Measurements from ENCODE around the gene ARHGEF4.

The ARHGEF4 gene

DNA sequence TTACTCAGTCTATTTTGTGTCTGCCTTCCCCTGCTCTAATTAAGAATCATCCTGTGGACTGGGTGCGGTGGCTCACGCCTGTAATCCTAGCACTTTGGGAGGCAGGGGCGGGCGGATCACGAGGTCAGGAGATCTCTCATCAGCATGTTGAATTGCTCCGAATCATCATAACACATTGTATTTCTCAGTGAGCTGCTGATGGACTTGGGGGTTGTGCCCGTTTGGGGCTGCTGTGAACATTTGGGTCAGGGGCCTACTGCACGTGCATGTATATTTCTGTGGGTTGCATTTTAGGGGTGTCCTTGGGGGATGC, 84.4 kb downstream of the ARHGEF4 start:
- no peak for DNase-seq

DNA sequence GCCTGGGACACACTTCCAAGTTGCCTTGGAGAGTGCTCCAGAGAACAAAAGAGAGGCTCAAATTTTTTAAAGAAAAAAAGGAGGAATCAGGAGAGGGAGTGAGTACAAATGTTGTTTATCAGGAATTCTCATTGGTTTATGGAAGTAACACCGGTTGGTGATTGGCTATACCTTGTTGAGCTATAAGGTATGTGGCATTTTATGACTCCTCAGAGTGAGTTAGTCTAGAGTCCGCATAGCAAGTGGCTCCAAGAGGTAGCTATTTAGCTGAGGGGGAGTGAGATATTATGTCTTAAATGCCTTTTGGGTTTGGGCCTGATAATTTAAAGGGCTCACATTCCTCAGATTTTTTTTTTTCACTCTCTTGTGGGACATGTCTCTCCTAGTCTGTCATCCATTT, 85.7 kb downstream of the ARHGEF4 start:
- DNase-seq = no peak

DNA sequence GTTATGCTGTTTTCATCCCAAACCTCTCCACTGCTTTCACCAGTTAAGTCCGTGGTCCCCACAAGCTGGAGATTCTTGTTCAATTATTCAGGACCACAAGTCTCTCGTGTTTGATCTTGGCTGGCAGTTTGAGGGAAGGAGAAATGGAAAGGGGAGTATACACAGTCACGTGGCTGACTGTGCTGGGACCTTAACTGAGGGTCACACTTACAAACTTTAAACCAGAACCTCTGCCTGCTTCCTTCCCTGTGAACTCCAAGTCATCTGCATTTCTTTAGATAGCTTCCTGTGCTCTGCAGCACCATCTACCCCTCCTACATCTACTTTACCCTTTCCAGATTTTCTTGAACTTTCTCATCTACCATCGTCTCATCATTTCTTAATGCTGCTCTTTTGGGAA, 91.7 kb downstream of the ARHGEF4 start:
- no peak for DNase-seq

DNA sequence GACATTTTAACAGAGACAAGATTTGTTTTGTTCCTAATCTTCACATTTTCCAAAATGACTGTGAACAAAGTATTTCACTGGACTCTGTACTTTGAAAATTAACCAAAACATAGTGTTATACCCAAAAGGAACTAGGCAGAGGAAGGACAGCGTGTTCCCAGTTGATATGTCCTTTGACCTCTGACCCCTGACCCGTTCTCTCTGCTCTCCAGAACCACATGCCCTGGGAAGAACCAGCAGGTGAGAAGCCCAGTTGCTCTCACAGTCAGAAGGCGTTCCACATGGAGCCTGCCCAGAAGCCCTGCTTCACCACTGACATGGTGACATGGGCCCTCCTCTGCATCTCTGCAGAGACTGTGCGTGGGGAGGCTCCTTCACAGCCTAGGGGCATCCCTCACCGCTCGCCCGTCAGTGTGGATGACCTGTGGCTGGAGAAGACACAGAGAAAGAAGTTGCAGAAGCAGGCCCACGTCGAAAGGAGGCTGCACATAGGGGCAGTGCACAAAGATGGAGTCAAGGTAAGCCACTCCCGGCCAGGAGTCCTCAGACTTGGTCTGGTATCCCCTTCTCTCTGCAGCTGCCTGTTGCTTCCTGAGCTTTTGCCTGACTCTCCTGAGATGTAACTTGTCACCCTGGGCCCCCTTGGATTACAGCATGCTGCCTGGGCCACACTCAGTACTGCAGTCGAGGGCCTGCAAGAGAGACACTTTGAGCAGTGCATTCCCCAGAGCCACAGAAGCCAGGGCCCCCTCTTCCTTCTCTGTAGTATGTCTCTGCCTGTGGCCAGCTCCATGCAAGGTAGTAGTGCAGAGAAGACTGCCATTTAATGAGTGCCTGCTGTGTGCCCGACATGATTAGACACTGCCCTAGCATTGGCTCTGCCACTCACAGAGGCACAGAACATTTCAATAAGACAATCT, 94.3 kb downstream of the ARHGEF4 start:
- DNase-seq = no peak

DNA sequence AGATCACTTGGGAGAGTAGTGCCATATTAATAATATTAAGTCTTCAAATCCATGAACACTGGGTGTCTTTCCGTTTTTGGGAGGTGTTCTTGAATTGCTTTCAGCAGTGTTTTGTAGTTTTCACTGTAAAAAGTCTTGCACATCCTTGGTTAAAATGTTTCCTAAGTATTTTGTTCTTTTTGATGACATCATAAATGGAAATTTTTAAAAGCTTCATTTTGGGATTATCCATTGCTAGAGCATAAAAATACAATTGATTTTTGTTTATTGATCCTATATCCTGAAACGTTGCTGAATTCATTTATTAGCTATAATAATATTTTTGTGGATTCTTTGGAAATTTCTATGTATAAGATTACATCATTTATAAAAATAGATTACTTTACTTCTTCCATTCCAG, 96.8 kb downstream of the ARHGEF4 start:
- no peak for DNase-seq

DNA sequence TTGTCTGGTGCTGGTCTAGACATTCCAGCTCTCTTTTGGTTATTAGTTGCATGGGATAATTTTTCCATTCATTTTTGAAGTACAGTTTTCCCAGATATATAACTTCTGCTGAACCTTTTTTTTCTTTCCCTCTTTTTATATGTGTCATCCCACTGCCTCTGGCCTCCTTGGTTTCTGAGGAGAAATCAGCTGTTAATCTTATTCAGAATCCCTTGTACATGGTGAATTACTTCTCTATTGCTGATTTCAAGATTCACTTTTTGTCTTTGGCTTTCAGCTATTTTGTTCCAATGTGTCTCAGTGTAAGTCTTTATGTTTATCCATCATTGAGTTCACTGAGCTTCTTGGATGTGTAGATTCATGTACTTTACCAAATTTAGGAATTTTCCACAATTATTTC, 99.7 kb downstream of the ARHGEF4 start:
- no peak for DNase-seq

DNA sequence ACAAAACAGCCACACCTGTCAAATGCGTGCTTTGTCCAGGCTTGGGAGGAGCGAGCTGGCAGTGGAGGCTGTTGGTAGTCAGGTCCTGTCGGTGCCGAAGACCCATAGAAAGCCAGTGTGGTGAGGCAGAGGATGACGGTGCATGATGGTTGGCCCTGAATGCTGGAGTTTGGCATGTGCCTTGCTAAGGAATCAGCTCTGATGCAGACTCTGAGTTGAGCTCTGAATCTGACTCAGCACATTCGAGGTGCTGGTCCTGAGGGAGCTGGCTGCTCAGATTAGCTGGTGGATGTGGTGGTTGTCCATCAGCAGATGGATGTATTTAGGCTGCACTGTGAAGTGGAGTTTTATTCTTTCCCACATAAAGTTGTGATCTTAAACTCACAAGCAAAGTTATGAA, 111.3 kb downstream of the ARHGEF4 start:
- DNase-seq = no peak

DNA sequence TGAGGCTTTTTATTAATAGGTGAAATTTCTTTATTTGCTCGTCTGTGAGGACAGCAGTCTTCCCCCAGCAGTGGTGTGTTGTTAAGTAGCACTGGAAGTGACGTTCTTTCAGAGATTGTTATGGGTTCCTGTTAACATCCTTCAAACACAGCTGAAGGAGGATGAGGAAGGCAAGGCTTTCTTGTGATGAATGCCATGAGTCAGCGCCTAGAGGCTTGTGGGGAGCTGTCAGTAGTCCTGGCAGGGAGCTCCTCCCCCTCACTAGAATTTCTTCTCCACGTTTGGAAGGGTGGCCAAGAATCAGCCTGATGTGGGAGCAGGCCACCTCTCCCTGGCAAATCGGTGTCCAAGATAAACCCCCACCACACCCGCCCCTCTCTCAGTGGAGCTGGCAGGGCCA, 113.2 kb downstream of the ARHGEF4 start:
- DNase-seq = no peak

DNA sequence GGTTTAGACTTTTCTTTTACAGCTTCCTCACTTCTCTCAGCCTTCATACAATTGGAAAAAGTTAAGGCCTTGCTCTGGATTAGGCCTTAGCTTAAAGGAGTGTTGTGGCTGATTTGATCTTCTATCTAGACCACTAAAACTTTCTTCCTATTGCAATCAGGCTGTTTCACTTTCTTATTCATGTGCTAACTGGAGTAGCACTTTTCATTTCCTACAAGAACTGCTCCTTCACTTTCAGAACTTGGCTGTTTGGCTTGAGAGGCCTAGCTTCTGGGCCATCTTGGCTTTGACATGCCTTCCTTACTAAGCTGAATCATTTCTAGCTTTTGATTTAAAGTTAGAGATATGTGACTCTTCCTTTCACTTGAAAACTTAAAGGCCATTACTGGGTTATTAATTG, 114.3 kb downstream of the ARHGEF4 start:
- no peak for DNase-seq

DNA sequence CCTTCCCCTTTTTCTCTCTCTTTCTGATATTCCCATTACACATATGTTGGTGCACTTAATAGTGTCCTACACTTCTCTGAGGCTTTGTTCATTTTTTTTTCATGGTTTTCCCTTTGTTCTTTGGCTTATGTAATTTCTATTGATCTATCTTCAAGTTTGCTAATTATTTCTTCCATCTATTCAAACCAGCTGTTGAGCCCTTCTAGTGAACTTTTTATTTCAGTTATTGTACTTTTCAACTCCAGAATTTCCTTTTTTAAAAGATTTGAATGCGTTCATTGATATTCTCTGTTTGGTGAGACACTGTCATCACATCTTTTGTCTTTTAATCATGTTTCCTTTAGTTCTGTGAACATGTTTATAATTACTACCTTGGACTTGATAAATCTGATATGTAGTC, 118.2 kb downstream of the ARHGEF4 start:
- DNase-seq = no peak

DNA sequence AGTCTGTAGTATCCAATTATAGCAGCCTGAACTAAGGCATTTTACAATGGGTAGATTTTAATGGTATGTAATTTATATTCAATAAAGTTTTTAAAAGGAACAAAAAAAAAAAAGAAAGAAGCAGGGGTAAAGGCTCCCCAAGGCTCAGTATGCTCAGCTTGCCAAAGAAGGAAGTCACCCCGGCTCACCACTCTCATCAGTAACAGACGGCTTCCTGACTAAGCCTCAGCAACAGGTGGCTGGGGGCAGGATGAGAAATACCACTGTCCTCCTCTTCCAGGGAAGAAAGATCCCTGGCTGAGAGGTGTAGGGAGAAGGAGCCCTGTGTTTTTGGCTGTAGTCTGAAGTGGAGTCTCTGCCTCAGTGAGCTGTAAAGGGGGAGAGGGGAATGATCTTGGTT, 121.2 kb downstream of the ARHGEF4 start:
- no peak for DNase-seq

DNA sequence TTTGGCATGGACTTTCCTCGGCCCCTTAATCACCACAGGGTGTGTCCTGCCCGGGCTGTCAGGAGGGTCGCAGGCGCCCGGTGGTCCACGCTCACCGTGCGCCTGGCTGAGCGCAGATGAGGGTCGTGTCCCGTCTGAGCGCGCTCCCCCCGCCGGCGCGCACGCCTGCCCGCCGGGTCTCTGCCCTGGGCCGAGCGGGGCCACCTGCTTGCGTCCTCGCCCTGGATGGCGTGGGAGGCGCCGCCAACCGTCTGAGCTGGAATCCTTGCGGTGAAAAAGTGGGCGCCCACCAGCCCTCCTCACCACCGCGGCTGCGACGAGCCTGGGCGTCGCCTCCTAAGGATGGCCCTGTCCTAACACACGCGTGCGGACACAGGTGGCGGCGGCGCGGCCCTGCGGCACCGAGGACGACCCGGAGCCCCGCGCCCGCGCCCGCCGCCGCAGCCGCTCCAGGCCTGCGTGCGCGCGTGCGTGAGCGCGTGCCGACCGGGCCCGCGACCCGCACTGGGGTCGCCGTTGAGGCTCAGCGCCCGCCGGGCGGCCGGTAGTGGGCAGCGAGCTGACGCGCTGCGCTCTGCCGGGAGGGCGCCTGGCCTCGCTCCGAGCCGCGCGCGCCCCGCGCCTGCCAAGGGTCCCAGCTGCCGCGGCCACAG, 126.6 kb downstream of the ARHGEF4 start:
- no peak for DNase-seq

DNA sequence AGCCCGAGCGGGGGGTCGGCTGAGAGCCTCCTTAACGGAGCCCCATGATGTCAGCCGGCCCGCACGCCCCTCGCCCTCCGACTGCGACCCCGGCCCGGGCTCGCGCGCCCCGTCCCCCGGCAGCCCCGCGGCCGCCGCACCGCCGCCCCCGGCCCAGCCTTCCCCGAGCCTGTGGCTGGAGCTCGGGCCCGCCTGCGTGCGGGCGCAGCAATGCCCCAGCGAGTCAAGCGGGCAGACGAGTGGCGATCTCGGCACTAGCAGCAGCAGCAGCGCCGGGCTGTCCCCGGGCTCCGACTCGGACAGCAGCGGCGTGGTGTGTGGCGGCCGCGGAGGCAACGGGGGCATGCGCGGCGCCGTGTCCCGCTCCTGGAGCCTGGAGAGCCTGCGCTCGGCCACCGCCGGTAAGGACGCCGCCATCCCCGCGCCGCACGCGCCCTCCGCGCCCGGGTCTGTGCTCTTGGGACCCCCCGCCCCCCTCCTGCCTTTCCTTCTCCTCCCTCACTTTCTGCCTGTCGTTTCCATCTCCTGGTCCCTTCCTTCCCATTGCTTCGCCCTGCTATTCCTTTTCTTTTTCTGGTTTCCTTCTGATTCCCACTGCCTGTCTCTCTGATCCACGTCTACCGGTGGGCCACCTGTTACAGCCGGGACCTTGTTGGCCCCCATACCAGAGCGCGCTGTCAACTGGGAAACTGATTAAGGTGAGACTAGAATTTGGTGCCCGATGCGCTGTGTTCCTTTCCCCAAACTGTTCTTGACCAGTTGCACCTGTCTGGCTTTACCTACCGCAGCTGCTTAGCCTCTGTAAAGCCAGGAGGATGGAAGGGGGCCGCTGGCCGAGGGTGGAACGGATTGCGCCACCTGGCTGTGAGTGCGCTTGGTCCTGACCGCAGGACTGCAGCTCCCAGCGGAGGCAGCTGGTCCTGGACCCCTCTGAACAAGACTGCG, 127.4 kb downstream of the ARHGEF4 start:
- peak; percentile 10 for DNase-seq

DNA sequence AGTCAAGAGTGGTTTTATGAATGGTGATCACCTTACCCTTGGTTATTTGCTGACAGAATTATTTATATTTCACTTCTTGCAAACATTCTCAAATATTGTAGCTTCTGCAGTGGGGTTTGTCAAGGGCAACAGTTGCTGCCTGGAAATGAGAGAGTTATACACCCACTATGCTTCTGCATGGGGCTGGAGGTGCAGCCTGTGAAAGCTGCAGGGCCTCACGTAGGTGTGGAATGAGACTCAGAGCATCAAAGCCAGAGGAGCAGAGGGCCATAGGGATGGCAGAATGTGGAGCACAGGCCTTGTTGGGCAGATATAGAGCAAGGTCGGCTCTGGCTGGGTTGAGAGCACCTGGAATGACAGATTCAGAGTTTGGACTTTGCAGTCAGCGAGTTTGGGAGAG, 128.2 kb downstream of the ARHGEF4 start:
- DNase-seq = no peak

DNA sequence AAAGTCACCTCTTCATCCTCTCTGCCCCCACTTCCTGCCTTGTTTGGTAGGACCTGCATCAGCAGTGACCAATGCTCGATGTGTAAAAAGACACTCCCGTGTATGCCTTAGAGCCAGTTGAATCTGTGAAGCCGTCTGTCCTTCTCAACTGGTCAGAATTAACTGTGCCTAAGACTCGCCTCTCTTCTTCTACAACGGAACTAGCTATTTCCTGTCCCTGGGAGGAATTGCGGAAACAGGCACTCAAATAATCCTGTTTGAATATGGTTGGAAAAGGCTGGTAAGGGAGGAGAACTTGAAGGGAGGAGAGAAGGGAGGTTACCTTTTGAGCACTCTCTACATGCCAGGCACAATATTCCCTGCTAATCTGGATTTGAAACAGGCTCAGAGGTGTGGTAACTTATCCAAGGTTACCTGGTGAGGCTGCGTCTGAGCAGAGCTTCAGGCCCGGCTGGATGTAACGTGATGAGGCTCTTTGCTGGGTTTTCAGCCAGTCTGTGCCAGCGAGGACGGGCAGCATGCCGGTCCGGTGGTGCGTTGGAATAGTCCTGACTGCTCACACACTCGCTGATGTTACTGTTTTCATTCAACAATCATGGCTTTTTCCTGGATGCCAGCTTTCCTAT, 129.5 kb downstream of the ARHGEF4 start:
- no peak for DNase-seq

DNA sequence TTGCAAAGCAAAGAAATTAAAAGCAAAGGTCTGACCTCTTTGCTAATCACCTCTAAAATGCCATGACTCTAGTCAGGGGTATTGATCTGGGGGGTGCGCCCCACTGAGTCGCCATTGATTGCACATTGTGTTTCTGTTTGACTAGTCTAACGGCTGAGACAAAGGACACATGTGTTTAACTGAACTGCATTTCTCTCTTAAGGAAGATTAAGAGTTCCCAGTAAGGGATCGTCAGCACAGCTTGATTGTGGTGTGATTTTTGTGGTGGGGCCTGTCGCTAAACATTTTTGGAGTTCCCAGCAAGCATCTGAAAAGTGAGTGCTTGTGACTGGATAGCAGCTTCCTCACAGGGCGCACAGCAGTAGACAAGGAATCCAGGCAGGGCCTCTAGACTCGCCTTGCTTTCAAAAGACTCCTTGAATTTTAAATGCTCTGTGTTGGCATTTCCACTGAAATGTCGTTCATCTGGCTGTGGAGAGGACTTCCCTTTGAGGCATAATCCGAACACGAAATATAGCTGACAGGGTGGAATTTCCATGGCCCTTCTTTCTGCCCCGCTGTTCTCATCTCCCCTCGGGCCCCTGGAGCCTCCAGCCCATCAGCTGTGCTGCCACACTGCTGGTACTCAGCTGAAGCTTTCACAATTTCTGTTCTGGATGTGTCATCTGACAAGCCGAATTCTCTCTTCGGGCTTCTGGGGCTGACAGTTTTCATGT, 130.2 kb downstream of the ARHGEF4 start:
- no peak for DNase-seq

DNA sequence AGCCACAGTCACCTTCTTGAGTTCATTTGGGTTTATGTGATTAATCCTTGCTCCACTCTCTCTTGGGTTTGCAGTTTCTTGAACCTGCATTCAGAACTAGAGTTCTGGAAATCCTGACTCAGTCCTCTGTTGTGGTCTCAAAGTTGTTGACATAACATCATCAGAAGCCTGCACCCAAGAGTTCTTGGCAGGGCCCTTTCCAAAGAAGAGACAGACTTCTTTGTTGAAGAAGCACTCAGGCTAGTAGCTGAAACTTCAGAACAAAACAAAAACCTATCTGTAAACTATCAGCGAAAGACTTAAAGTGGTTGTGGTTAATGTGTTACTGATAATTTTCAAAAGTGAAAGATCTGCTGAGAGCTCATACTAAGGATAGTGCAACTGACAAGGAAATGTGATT, 135.7 kb downstream of the ARHGEF4 start:
- DNase-seq = no peak

DNA sequence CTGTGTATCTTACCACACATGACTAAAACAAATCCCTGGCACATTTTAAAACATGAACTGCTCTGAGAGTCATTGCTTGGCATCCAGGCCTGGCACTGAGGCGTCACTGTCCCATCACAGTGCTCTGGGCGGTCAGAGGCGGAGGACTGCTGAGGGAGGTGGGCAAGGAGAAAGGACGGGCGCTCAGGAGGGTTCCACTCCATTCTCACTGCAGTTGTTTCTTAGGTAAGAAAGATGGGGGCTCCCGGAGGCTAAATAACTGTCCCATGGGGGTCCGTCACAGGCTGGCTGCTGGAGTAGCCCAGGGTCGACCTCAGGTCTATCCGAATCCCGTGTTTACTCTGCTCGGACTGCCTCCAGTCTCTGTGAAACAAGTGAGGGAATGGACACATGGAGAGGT, 139.0 kb downstream of the ARHGEF4 start:
- no peak for DNase-seq

DNA sequence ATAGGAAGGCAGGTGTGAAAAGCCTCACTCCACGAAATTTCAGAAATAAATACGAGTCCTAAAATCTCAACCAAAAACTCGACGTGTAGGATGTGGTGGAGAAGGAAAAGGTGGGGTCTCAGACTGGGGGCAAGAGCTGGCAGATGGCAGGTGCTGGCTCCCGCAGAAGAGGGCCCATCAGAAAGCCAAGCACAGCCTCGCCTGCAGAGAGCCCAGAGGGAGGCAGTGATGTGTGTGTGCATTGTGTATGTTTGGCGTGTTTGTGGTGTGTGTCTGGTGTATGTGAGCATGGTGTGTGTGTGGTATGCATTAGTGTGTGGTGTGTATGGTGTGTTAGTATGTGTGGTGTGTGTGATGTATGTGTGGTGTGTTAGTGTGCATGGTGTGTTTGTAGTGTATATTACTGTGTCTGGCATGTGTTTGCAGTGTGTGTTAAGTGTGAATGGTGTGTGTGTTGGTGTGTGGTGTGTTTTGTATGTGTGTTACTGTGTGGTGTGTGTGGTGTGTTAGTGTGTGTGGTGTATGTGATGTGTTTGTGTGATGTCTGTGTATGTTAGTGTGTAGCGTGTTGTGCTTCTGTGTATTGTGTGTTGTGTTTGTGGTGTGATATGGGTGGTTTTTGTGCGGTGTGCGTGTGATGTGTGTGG, 140.0 kb downstream of the ARHGEF4 start:
- no peak for DNase-seq

DNA sequence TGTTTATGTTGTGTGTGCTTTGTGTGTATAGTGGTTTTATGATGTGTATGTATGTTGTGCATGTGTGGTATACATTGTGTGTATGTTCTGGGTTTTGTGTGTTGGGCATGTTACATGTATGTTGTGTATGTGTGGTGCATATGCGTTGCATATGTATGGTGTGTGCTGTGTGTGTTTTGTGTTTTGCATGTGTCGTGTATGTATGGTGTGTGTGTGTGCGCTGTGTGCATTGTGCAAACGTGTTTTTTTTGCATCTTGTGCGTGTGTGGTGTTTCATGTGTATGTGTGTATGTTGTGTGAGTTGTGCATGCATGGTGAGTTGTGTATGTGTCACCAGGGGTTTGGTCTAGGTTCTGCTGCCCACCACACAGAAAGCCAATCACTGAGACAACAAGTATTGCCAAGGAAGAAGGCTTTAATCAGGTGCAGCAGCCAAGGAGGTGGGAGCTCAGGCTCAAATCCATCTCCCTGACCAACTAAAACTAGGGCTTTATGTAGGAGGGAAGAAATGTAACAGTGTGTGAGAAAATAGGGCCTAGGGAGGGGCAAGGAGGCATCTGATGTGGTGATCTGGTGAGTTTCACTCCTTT, 140.8 kb downstream of the ARHGEF4 start:
- no peak for DNase-seq

DNA sequence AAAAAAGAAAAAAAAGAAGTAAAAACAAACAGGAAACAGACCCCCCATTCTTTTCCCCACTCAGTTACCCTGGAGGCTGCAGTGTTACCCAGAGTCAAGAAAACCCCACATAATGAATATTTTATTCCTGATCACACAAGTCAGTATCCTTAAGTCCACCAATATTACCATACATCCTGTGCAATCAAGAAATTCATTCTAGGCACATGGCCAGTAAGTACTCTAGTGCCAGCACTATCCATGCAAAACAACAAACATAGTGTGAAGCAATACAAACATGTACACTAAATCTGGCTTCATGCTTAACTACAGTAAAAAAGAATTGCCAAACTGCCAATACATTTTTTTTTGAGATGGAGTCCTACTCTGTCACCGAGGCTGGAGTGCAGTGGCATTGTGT, 145.0 kb downstream of the ARHGEF4 start:
- DNase-seq = no peak

Measured in COR-L47 (cell line).